LNCaP clone FGC (cell line): ENCODE data around the gene LRCH4.

Experiments
- DNase-seq: peaks from one replicate; pipeline ENCODE4 v3.0.0-alpha.2; 2011; ENCODE audit warnings: low read depth
- H3K4me3 ChIP-seq: 2 replicates; pipeline ENCODE4 v1.5.1; 2011; ENCODE audit warnings: mild to moderate bottlenecking, low read depth, low read length, control low read depth
- TF ChIP-seq, protein P1 (sequence below): IDR thresholded peaks from 2 replicates; pipeline ENCODE4 v1.5.1; 2012; ENCODE audit warnings: mild to moderate bottlenecking; ENCODE audit not compliant: control insufficient read depth, insufficient read depth; ENCODE audit errors: extremely low read depth

Gene LRCH4

DNA sequence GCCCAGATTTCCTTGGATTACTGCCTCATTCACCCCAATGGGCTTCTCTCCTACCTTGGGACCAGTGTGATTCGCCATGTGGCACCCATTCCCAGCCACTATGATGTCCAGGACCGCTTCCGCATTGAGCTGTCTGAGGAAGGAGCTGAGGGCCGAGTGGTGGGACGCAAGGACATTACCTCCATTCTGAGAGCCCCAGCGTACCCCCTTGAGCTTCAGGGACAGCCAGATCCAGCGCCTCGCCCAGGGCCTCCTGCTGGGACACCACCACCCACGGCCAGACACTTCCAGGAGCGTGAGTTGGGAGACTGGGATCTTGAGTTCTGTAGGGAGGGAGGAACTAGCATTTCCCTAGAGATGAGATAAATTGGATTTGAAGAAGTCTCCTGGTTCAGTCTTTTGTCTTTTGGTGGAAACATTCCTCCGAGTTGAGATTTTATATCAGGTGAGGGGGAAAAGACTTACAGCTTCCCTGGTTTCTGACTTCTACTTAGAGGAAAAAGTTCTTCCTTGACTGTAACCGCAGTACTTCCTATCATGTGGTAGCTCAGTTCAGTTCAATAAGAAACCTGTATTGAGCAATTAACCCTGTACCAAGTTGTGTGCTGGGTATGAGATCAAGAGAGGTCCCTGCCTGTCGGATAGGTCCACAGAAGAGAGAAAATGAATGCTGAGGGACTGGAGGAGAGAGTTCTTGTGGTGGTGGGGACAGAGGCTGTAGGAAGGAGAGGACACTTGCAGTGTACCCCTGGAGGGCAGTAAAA lies 27.7 kb upstream of the LRCH4 start:
- DNase-seq: no peak
- peak overlapping the region; percentile 89 for H3K4me3 ChIP-seq
- TF ChIP-seq, protein P1, sequence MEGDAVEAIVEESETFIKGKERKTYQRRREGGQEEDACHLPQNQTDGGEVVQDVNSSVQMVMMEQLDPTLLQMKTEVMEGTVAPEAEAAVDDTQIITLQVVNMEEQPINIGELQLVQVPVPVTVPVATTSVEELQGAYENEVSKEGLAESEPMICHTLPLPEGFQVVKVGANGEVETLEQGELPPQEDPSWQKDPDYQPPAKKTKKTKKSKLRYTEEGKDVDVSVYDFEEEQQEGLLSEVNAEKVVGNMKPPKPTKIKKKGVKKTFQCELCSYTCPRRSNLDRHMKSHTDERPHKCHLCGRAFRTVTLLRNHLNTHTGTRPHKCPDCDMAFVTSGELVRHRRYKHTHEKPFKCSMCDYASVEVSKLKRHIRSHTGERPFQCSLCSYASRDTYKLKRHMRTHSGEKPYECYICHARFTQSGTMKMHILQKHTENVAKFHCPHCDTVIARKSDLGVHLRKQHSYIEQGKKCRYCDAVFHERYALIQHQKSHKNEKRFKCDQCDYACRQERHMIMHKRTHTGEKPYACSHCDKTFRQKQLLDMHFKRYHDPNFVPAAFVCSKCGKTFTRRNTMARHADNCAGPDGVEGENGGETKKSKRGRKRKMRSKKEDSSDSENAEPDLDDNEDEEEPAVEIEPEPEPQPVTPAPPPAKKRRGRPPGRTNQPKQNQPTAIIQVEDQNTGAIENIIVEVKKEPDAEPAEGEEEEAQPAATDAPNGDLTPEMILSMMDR: no peak

DNA sequence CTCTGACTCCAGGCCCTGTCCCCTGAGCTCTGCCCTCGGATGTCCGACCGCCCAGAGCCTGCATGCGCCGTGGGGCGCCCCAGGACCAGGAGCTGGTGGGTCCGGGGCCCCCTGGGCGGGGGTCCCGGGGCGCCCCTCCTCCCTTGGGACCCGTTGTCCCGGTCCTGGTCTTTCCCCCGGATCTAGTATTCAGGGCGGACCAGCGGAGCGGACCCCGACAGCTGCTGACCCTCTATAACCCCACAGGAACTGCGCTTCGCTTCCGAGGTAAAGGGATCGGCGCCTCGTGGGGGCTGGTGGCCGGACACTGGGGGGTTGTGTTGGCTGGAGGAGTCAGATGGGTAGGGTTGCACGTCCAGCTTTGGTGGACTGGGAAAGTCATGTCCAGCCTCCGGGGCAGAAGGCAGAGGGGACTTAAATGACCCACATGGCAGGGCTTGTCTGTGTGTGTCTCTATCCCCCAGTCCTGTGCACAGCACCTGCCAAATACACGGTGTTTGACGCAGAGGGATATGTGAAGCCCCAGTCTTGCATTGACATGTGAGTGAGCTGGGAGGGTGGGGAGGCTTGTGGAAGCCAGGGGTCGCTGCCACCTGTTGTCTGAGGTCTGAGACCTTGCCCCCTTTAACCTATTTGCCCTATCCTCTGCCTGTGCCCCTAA lies 26.9 kb upstream of the LRCH4 start:
- DNase-seq: no peak
- peak overlapping the region; percentile 89 for H3K4me3 ChIP-seq
- TF ChIP-seq, protein P1: no peak

DNA sequence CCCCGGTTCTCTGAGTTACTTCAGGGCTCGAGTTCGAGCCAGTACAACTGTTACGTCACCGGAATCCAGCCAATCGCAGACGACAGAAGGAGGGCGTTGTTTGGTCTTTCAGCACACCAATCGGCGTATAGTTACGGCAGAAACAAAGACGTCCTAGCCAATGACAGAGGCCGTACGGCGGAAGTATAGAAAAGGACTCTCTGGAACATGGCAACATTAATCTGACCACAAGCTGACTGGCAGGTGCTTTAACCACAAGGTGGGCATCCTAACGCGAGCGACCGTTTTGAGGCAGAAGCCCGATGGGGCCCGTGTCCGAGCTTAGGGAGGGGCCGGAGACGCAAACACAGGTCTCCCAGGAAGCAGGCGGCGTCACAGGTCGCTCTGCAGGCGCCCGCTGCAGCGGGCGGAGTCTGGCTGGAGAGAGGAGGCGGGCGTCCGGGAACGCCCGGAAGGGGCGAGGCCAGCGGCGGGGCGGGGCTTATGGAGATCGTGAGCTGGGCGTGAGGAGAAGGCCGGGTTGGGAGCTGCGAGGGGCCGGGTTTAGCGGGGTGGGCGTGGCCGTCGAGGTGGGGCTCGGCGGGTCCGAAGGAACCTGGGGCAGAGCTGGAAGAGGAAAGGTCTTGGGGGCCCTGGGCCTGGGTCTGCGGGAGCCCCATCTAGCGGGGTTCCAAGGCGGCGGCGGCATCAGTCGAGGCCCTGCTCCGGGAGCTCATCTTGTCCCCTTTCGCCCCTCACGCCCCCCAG lies 26.2 kb upstream of the LRCH4 start, which contains the start of gene MOSPD3:
Gene MOSPD3 (plus strand): TSS at position 558 of the 747 bp plus-strand sequence. CDS start 252 bp downstream, outside the sequence.
- DNase-seq: peak; percentile 99
- TF ChIP-seq, protein P1: no peak
- peak within 1 kb of the TSS; percentile 89 for H3K4me3 ChIP-seq

DNA sequence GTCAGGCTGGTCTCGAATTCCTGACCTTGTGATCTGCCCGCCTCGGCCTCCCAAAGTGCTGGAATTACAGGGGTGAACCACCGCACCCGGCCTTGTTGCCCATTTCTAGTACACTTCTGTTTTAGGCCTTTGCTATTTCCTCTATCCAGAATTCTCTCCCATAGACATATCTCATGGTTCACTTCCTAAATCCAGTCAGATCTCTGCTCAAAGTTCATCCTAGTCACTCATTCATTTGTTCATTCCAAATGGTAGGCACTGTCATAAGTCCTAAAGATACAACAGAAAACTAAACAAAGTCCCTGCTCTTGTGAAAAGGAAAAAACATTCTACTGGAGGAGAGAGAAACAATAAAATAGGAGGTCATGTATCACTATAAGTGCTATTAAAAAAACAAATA lies 24.0 kb upstream of the LRCH4 start:
- DNase-seq: no peak
- TF ChIP-seq, protein P1: no peak
- H3K4me3 ChIP-seq: no peak overlapping the region

DNA sequence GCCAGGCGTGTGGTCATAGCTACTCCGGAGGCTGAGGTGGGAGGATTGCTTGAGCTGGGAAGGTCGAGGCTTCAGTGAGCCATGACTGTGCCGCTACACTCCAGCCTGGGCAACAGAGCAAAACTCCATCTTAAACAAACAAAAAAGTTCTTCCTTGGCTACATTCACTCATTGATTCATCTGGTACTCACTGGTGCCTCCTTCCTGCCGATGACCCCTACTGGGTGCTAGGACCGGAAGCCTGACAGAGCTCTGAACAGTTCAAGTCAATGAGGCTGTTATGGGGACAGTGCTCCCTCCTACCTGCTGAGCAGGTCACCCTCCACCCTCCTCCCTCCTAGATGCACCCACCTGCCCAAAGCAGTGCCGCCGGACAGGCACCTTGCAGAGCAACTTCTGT lies 21.2 kb upstream of the LRCH4 start:
- TF ChIP-seq, protein P1: no peak
- no peak overlapping the region for H3K4me3 ChIP-seq
- no peak for DNase-seq

DNA sequence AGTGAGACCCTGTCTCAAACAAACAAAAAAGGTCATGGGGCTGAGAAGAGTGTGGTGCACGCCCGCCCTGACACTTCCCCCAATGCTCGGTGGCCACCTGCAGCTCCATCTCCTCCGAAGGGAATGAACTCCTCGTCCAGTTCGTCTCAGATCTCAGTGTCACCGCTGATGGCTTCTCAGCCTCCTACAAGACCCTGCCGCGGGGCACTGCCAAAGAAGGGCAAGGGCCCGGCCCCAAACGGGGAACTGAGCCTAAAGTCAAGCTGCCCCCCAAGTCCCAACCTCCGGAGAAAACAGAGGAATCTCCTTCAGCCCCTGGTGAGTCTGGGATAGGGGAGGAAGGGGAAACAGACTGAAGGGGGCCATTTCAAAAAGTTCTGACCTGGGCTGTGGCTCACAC lies 20.4 kb upstream of the LRCH4 start:
- no peak for DNase-seq
- TF ChIP-seq, protein P1: no peak
- no peak overlapping the region for H3K4me3 ChIP-seq
